Activated CD4-positive, alpha-beta T cell treated with anti-CD3 and anti-CD28 coated beads, Interleukin-2, amount 10 ng/mL, durations not matched to agents 7 days and 5 days (primary cell): ENCODE results near the gene ADGRG6. TPM values are rescaled to one million over a fixed set of nuclear protein-coding genes. Genes with fewer than 3 reads are reported as not detected.

Experiments used
- CTCF ChIA-PET: fragments of 350-600 bp; sonication (Branson Sonifier 250); formaldehyde crosslinking; loops from one replicate; lab custom pipeline; 2021; ENCODE audit warnings: antibody characterized with exemption; lab: Charles Lee
- POLR2A ChIA-PET: fragments of 350-600 bp; sonication (Branson Sonifier 250); formaldehyde crosslinking; loops from one replicate; lab custom pipeline; 2021; ENCODE audit warnings: antibody characterized with exemption; lab: Charles Lee
- DNase-seq: peaks from one replicate; pipeline ENCODE4 v3.0.0-alpha.2; 2020
- H3K27ac Mint-ChIP-seq: one replicate; pipeline ENCODE4 v1.8.0; 2021; ENCODE audit warnings: mild to moderate bottlenecking, moderate library complexity, mixed read lengths
- H3K27me3 Mint-ChIP-seq: one replicate; pipeline ENCODE4 v1.8.0; 2021; ENCODE audit warnings: mixed read lengths
- H3K36me3 Mint-ChIP-seq: one replicate; pipeline ENCODE4 v1.8.0; 2021; ENCODE audit warnings: low read depth, mixed read lengths
- H3K4me1 Mint-ChIP-seq: one replicate; pipeline ENCODE4 v1.8.0; 2021; ENCODE audit warnings: mixed read lengths
- H3K4me3 Mint-ChIP-seq: one replicate; pipeline ENCODE4 v1.8.0; 2021; ENCODE audit warnings: mild to moderate bottlenecking, moderate library complexity, mixed read lengths
- H3K9me3 Mint-ChIP-seq: one replicate; pipeline ENCODE4 v1.8.0; 2021; ENCODE audit warnings: mixed read lengths
- total RNA-seq, 2 experiments: library from RNA; stranded (reverse); gene quantifications; one replicate each; pipeline ENCODE4 v1.2.3, GENCODE V29; 2021

The ADGRG6 gene
- total RNA-seq, 2 experiments from 2014 or later = 0.35 to 0.52 TPM

DNA sequence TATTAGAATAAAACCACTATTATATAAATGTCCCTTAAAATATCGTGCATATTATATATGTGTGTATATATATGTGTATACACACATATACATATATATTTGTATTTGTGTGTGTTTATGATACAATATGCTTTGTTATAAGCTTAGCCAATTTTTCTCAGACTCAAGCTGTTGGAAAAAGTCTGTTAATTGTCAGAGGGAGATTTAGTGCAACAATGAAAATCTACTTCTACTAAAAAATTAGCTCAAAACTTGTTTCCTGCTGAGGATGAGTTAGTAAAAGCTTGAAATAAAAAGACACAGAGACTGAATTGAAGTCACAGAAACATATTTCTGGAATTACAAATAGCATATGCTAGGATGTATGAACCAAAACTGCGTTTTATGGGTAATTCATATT, 79.4 kb downstream of the ADGRG6 start:
- POLR2A ChIA-PET = interaction anchor here (0.6 kb wide), 1 partner anchor 11 kb away, joined by 3 read pairs; no protein-coding TSS in a partner anchor
- Mint-ChIP-seq H3K27me3 (peaks cover 9% of the 10 kb centered on the region), H3K4me1 (no peaks in the 10 kb centered on the region), H3K9me3 (no peaks in the 10 kb centered on the region), H3K27ac (no peak overlapping the region), H3K36me3 (no peaks in the 10 kb centered on the region), H3K4me3 (no peak overlapping the region)
- CTCF ChIA-PET = interaction anchor here (0.6 kb wide), 1 partner anchor 13 kb away, joined by 3 read pairs; no protein-coding TSS in a partner anchor
- DNase-seq = no peak

DNA sequence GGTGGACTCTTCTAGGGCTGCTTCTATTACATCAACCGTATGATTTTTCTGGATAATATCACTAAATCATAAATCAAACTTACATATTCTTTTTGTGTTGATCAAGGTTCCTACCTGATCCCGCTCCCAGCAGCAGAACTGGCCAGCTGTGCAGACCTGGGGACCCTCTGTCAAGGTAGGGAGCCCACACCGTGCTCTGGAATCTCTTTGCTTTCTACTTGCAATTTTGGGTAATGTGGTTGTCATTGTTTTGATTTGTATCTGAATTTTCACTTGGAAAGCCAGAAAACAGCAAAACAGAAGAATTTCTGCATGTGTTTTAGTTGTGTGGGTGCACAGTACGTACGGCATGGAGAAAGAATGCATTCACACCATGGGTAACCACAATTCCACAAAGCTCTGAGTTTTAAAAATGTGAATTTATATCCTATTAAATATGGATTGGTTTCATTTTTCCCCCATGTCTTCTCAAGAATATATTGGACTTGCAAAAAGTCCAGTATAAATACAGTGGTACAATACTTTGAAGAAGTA, 80.1 kb downstream of the ADGRG6 start:
- ChIA-PET POLR2A (no interaction called here), CTCF (no interaction called here)
- H3K4me3 Mint-ChIP-seq = no peak overlapping the region
- DNase-seq = no peak
- no peak overlapping the region for H3K27ac Mint-ChIP-seq
- H3K27me3 Mint-ChIP-seq = peaks cover 9% of the 10 kb centered on the region
- no peaks in the 10 kb centered on the region for H3K4me1 Mint-ChIP-seq
- no peaks in the 10 kb centered on the region for H3K36me3 Mint-ChIP-seq
- no peaks in the 10 kb centered on the region for H3K9me3 Mint-ChIP-seq

DNA sequence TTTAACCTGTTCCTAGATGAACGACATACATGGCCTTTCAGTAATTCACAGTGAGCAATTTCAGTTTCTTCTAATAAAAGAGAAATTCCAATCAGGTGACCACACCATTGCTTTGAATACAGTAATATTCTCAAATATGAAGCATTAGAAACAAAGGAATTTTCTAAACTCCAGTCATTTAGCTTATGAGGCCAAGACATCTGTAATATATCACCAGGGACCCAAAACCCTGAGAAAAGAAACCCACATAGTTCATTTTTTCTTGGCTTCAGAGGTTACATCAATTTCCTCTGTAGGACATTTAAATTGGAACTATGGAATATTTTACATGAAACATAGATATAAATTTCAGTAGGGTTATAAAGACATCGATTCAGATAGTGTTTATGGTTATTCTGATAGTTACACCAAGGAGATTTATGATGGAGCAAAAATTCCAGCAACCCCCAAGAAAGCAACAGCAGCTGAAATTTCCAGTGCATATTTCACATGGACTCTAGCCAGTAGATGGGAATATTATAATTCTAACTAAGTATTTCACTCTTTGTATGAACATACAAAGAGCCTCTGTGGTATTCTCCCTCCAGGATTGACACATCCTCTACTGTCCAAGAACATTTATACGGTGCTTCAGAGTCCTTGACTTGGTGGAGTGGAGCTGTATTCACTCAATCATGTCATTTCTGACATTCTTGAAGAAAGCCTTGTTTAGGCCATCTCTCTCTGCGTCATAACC, 82.9 kb downstream of the ADGRG6 start:
- H3K4me3 Mint-ChIP-seq = no peak overlapping the region
- H3K27ac Mint-ChIP-seq = no peak overlapping the region
- no peak for DNase-seq
- ChIA-PET POLR2A (no interaction called here), CTCF (no interaction called here)
- H3K4me1 Mint-ChIP-seq = no peaks in the 10 kb centered on the region
- H3K36me3 Mint-ChIP-seq = no peaks in the 10 kb centered on the region
- H3K27me3 Mint-ChIP-seq = peaks cover 15% of the 10 kb centered on the region
- H3K9me3 Mint-ChIP-seq = no peaks in the 10 kb centered on the region

DNA sequence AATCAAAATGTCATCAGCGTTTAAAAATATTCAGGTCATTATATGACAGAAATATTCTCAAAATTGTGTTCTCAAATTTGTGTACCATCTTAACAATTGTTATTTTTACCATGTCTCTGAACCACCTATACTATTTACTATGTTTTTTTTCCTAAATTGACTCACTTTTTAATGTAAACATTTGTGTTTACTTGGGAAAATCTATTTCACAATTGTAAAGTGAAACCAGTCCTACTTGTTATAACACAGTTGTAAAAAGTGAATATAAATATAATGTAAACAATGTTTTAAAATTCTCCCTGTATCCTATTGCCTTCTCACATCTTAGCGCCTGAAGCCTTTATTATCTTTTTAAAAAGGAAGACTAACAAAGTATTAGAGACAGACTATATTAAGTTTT, 83.5 kb downstream of the ADGRG6 start:
- Mint-ChIP-seq H3K27me3 (peaks cover 17% of the 10 kb centered on the region), H3K27ac (no peak overlapping the region), H3K9me3 (no peaks in the 10 kb centered on the region), H3K4me3 (no peak overlapping the region), H3K36me3 (no peaks in the 10 kb centered on the region), H3K4me1 (no peaks in the 10 kb centered on the region)
- no peak for DNase-seq
- ChIA-PET CTCF (no interaction called here), POLR2A (no interaction called here)

DNA sequence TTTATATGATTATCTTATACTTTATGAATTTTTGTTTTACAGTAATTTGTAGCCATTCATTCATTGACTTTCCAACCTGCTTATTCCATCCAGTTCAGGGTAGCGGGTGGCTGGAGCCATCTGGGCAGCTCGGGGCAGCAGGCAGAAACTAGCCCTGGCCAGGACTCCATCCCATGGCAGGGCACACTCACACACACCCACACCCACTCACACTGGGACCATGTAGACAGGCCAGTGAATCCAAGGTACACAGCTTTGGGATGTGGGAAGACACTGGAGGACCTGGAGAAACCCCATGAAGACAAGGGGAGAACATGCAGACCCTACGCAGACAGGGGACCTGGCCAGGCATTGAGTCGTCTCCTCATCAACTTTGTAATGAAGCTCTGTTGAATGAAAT, 84.8 kb downstream of the ADGRG6 start:
- Mint-ChIP-seq H3K27ac (no peak overlapping the region), H3K36me3 (no peaks in the 10 kb centered on the region), H3K4me3 (no peak overlapping the region), H3K4me1 (no peaks in the 10 kb centered on the region), H3K9me3 (no peaks in the 10 kb centered on the region), H3K27me3 (peaks cover 18% of the 10 kb centered on the region)
- CTCF ChIA-PET = interaction anchor here (1.6 kb wide), 1 partner anchor 12 kb away, joined by 3 read pairs; no protein-coding TSS in a partner anchor
- POLR2A ChIA-PET = no interaction called here
- no peak for DNase-seq

DNA sequence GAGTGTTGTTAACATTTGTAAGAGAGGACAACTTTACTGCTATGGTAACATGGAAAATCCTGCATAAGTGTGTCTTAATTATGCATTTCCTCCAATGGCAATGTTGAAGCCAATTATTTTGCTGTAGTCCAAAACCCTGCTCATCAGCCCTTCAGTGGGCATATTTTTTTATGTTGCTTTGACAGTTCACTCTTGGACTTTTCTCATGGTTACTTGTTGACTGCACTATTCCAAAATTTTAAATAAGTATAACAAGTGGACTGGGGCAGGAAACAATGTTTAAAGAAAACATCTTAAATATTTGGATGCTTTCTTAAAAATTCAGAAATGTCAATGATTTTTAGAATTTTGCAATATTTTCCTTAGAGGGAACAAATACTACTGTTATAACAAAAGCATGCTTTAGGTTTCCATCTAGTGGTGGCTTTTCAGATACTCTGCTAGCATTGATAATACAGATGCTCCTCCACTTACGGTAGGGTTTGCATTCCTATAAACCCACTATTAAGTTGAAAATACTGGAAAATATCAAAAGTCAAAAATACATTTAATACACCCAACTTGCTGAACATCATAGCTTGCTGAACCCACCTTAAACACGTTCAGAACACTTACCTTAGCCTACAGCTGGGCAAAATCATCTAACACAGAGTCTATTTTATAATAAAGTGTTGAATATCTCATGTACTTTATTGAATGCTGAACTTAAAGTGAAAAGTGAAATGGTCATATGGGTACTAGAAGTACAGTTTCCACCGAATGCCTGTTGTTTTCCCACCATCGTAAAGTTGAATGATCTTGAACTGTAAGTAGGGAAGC, 86.4 kb downstream of the ADGRG6 start:
- no peaks in the 10 kb centered on the region for H3K9me3 Mint-ChIP-seq
- no peak overlapping the region for H3K27ac Mint-ChIP-seq
- H3K4me1 Mint-ChIP-seq = no peaks in the 10 kb centered on the region
- H3K36me3 Mint-ChIP-seq = no peaks in the 10 kb centered on the region
- DNase-seq = no peak
- ChIA-PET CTCF (interaction anchor here (0.9 to 1.6 kb wide), 2 partner anchors 10 to 14 kb away, joined by 3 read pairs; no protein-coding TSS in a partner anchor), POLR2A (no interaction called here)
- H3K27me3 Mint-ChIP-seq = peaks cover 19% of the 10 kb centered on the region
- H3K4me3 Mint-ChIP-seq = no peak overlapping the region

DNA sequence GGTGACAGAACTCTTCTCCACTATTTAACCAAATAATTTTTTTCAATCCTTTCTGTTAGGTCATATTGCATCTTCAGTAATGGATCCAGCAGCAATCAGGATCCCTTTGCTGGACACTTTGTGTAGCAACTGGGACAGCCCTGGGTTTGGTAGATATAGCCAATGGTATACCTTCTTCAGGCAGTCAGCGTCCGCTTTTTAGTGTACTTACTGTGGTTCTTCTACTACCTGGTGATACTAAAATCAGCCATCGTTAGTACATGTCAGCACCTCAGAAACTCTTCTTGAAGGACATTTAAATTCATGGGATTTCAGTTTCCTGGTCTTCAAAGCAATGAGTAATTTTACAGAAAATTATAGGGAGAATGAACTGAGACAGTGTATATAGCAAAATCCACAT, 93.5 kb downstream of the ADGRG6 start:
- ChIA-PET POLR2A (no interaction called here), CTCF (no interaction called here)
- Mint-ChIP-seq H3K4me1 (peaks cover 28% of the 10 kb centered on the region), H3K27me3 (peaks cover 44% of the 10 kb centered on the region), H3K9me3 (no peaks in the 10 kb centered on the region), H3K4me3 (peak overlapping the region; percentile 55), H3K36me3 (no peaks in the 10 kb centered on the region), H3K27ac (peak overlapping the region; percentile 62)
- DNase-seq = no peak

DNA sequence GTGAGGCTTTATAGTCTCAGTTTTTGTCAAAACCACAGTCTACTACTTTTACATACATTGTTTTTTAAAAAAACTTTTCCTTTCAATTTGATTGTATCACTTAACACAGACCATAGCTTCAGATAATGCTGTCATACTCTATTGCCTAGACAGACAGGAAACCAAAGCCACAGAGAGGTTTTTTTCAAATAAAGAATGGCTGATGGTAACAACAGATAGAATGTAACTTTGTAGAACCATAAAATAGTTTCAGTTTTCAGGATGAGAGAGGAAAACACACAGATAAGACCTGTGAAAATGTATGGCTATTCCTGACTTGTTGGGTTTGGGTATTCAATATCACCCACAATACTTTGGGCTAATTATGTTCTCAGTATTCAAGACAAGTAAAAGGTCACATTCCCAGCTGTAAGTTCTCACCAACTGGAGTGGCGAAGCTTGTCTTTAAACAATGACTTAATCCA, 94.0 kb downstream of the ADGRG6 start:
- Mint-ChIP-seq H3K4me3 (peak overlapping the region; percentile 55), H3K4me1 (peaks cover 28% of the 10 kb centered on the region), H3K27me3 (peaks cover 48% of the 10 kb centered on the region), H3K9me3 (no peaks in the 10 kb centered on the region), H3K36me3 (no peaks in the 10 kb centered on the region), H3K27ac (peak overlapping the region; percentile 62)
- CTCF ChIA-PET = no interaction called here
- POLR2A ChIA-PET = no interaction called here
- DNase-seq = peak; percentile 46

DNA sequence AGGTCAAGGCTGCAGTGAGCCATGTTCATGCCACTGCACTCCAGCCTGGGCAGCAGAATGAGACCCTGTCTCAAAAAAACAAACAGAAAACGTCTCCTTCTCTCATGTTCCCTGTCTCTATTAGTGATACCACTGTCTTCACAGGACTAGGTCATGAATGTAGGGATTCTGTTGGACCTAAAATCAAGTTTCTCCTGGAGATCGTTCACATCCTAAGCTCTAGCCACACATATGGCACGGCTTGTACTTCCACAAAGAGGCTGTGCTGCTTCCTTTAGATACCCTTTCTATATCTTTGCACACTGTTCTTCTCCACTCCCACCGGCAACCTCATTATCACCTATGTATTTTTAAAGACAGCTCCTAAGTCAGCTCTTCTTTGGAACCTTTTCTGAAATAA, 96.5 kb downstream of the ADGRG6 start:
- CTCF ChIA-PET = interaction anchor here (0.9 kb wide), 1 partner anchor 10 kb away, joined by 3 read pairs; no protein-coding TSS in a partner anchor
- no peak overlapping the region for H3K27ac Mint-ChIP-seq
- H3K9me3 Mint-ChIP-seq = no peaks in the 10 kb centered on the region
- H3K36me3 Mint-ChIP-seq = no peaks in the 10 kb centered on the region
- POLR2A ChIA-PET = no interaction called here
- no peak overlapping the region for H3K4me3 Mint-ChIP-seq
- DNase-seq = no peak
- H3K27me3 Mint-ChIP-seq = peaks cover 57% of the 10 kb centered on the region
- H3K4me1 Mint-ChIP-seq = peaks cover 28% of the 10 kb centered on the region

DNA sequence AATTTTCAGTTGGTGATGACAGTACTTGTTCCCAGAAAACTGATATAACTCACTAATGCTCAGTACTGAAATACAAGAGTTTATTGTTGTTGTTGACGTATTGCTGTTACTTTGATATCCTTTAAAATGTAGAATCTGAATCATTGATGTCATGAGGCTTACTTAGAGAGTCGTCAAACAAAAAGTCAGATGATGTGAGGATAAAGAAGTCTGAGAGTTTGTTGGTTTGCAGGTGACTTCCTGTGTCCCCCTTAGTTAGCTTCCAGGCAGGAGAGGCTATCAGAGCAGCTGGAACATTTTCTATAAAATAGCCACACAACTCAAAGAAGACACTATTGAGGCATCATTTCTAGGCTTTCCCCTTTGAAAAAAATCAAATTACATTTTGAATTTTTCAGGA, 97.9 kb downstream of the ADGRG6 start:
- H3K27ac Mint-ChIP-seq = no peak overlapping the region
- CTCF ChIA-PET = no interaction called here
- peaks cover 20% of the 10 kb centered on the region for H3K4me1 Mint-ChIP-seq
- H3K36me3 Mint-ChIP-seq = no peaks in the 10 kb centered on the region
- H3K27me3 Mint-ChIP-seq = peaks cover 50% of the 10 kb centered on the region
- no peak for DNase-seq
- no peaks in the 10 kb centered on the region for H3K9me3 Mint-ChIP-seq
- POLR2A ChIA-PET = no interaction called here
- H3K4me3 Mint-ChIP-seq = no peak overlapping the region

DNA sequence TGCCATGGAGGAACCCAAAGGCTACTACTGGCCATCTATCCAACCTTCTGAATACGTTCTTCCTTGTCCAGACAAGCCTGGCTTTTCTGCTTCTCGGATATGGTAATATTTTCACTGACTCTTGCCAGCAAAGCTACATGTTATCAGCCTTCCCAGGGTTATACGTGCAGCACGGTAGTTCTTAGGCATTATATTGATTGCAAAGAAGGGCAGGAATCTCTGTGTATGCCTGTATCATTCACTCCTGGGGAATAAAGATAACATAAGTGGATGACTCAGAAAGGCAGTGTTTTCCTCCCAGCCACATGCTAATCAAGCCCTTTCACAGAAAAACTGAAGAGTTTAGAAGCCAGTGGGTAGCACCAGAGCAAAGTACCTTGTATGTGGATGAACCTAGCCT, 98.7 kb downstream of the ADGRG6 start:
- DNase-seq = no peak
- ChIA-PET CTCF (no interaction called here), POLR2A (no interaction called here)
- Mint-ChIP-seq H3K4me1 (peaks cover 12% of the 10 kb centered on the region), H3K36me3 (no peaks in the 10 kb centered on the region), H3K9me3 (no peaks in the 10 kb centered on the region), H3K27ac (peak overlapping the region; percentile 25), H3K27me3 (peaks cover 54% of the 10 kb centered on the region), H3K4me3 (no peak overlapping the region)

DNA sequence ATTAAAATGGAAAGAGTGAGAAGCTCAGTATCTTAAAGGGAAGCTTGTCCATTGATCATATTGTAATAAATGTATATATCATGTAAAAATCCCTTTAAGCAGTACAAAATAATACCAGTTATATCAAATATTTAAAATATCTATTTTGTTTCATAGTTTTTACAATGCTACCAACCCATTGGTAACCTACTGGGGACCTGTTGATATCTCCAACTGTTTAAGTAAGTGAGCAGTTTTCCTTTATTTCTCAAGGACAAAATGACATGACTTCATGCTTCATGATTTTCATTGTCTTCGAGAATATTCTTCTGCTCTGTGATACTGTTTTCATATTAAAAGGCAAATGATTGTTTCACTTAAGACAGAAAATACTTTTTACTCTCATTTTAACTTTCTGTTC, 100.0 kb downstream of the ADGRG6 start:
- no peaks in the 10 kb centered on the region for H3K36me3 Mint-ChIP-seq
- no peaks in the 10 kb centered on the region for H3K9me3 Mint-ChIP-seq
- ChIA-PET CTCF (no interaction called here), POLR2A (no interaction called here)
- no peak for DNase-seq
- no peak overlapping the region for H3K4me3 Mint-ChIP-seq
- no peak overlapping the region for H3K27ac Mint-ChIP-seq
- H3K27me3 Mint-ChIP-seq = peaks cover 51% of the 10 kb centered on the region
- H3K4me1 Mint-ChIP-seq = peaks cover 2% of the 10 kb centered on the region

DNA sequence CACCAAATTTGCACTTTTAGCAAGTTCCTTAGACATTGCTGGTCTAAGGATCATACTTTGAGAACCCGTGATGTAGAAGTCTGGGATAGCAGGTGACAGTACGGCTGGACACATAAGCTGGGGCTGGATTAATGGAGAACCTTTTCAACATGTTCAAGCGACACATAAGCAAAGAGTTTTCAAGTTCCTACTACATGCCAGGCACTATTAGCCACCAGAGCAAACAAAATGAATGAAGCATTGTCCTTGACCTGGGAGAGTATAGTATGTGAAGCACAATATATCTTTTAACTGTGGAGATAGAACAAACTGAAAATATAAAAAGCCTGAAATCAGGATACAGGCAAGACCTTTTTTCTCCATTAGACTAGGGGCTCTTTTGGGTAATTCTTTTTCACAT, 102.9 kb downstream of the ADGRG6 start:
- Mint-ChIP-seq H3K27ac (no peak overlapping the region), H3K4me1 (peaks cover 3% of the 10 kb centered on the region), H3K36me3 (no peaks in the 10 kb centered on the region), H3K27me3 (peaks cover 30% of the 10 kb centered on the region), H3K9me3 (no peaks in the 10 kb centered on the region), H3K4me3 (no peak overlapping the region)
- POLR2A ChIA-PET = no interaction called here
- DNase-seq = no peak
- CTCF ChIA-PET = no interaction called here
